PC-9 (cell line): ENCODE data around the gene NXNL1. TPM values are rescaled to one million over a fixed set of nuclear protein-coding genes. Genes with fewer than 3 reads are reported as not detected.

Experiments used
- BruUV-seq: library from RNA; stranded (reverse); fragments of 400-500 nt; replicated peaks from 2 replicates; lab custom pipeline; 2021; lab: Mats Ljungman, UMichigan
- CTCF ChIA-PET: fragments of 300-600 bp; sonication (Branson Sonifier 250); formaldehyde crosslinking; loops from one replicate; lab custom pipeline; 2022; ENCODE audit warnings: antibody characterized with exemption; lab: Charles Lee
- POLR2A ChIA-PET: fragments of 300-600 bp; sonication (Branson Sonifier 250); formaldehyde crosslinking; loops from one replicate; lab custom pipeline; 2022; ENCODE audit warnings: antibody characterized with exemption; ENCODE audit not compliant: unreplicated experiment; lab: Charles Lee
- DNase-seq, 2 experiments: peaks; one replicate each; pipeline versions ENCODE4 v3.0.0 to v3.0.0-alpha.2; 2015 to 2022; ENCODE audit warnings: mixed read lengths in 1 of 2
- H2AFZ ChIP-seq: fragments of 200-600 bp; sonication (generic); 2 replicates; pipeline ENCODE4 v1.8.1; 2017; ENCODE audit warnings: antibody characterized with exemption
- H3F3A ChIP-seq: fragments of 200-600 bp; sonication (generic); 2 replicates; pipeline ENCODE4 v1.8.1; 2017; ENCODE audit warnings: antibody characterized with exemption, mild to moderate bottlenecking, low read depth; ENCODE audit not compliant: insufficient read depth
- H3K27ac ChIP-seq: fragments of 200-600 bp; sonication (generic); 2 replicates; pipeline ENCODE4 v1.6.1; 2016; ENCODE audit warnings: mixed run types
- H3K27me3 ChIP-seq: fragments of 200-600 bp; sonication (generic); 2 replicates; pipeline ENCODE4 v1.6.1; 2016; ENCODE audit warnings: low read depth, mixed run types; ENCODE audit not compliant: insufficient read depth
- H3K36me3 ChIP-seq: fragments of 200-600 bp; sonication (generic); 2 replicates; pipeline ENCODE4 v1.6.1; 2016; ENCODE audit warnings: low read depth, mixed run types
- H3K4me1 ChIP-seq: fragments of 200-600 bp; sonication (generic); replicated peaks from 2 replicates; pipeline ENCODE4 v1.6.1; 2016; ENCODE audit warnings: mixed run types; ENCODE audit not compliant: insufficient read depth
- H3K4me2 ChIP-seq: fragments of 200-600 bp; sonication (generic); 2 replicates; pipeline ENCODE4 v1.6.1; 2017; ENCODE audit warnings: mixed run types
- H3K4me3 ChIP-seq: fragments of 200-600 bp; sonication (generic); 2 replicates; pipeline ENCODE4 v1.6.1; 2016; ENCODE audit warnings: mixed run types
- H3K79me2 ChIP-seq: fragments of 200-600 bp; sonication (generic); 2 replicates; pipeline ENCODE4 v1.6.1; 2017; ENCODE audit warnings: low read depth, mixed run types
- H3K9me2 ChIP-seq: fragments of 200-600 bp; sonication (generic); 2 replicates; pipeline ENCODE4 v1.8.1; 2017; ENCODE audit warnings: mild to moderate bottlenecking; ENCODE audit not compliant: insufficient read depth
- H3K9me3 ChIP-seq: fragments of 200-600 bp; sonication (generic); 2 replicates; pipeline ENCODE4 v1.8.1; 2016; ENCODE audit warnings: low read depth; ENCODE audit not compliant: insufficient read depth
- H4K20me1 ChIP-seq: fragments of 200-600 bp; sonication (generic); 2 replicates; pipeline ENCODE4 v1.8.1; 2017; ENCODE audit not compliant: insufficient read depth
- CTCF ChIP-seq: fragments of 200-600 bp; sonication (generic); conservative IDR thresholded peaks from 2 replicates; pipeline ENCODE4 v1.6.1; 2017; ENCODE audit warnings: mixed run types, antibody characterized with exemption, mild to moderate bottlenecking, moderate library complexity
- EZH2 ChIP-seq: fragments of 200-600 bp; sonication (generic); IDR thresholded peaks from 2 replicates; pipeline ENCODE4 v1.8.0; 2017; ENCODE audit warnings: antibody characterized with exemption, low read depth
- intact Hi-C: fragments of 100-400 bp; cut with micrococcal nuclease; formaldehyde crosslinking; loops from one replicate; pipeline ENCODE4 v1.10.0; 2022; ENCODE audit not compliant: unreplicated experiment
- total RNA-seq: library from RNA; stranded (reverse); gene quantifications from 2 replicates; pipeline ENCODE4 v1.2.3, GENCODE V29; 2021

Gene NXNL1
- total RNA-seq, 1 experiment from 2014 or later, result not detected

GRCh38 chr19:17503240-17503639 is 42.5 kb upstream of the NXNL1 start:
- Histone ChIP-seq H3K4me3 (no peak overlapping the region), H4K20me1 (peaks cover 44% of the 10 kb centered on the region), H3K4me1 (peaks cover 7% of the 10 kb centered on the region), H3K27ac (no peak overlapping the region), H3F3A (peaks cover 44% of the 10 kb centered on the region), H3K4me2 (no peak overlapping the region), H3K9me3 (no peaks in the 10 kb centered on the region), H3K36me3 (peaks cover 3% of the 10 kb centered on the region; the same call in 1 of the 2 replicates), H3K79me2 (peaks cover 46% of the 10 kb centered on the region), H3K27me3 (no peaks in the 10 kb centered on the region), H3K9me2 (no peaks in the 10 kb centered on the region), H2AFZ (no peak overlapping the region)
- BruUV-seq, result no TSS peak
- CTCF ChIA-PET, result no interaction called here
- TF ChIP-seq CTCF, result no peak
- TF ChIP-seq EZH2, result no peak
- DNase-seq, result no peak
- intact Hi-C loops, result no loop called here
- POLR2A ChIA-PET, result no interaction called here

- no peak overlapping the region for H3K4me3 ChIP-seq
- no peak overlapping the region for H3K4me2 ChIP-seq
- H3K27me3 ChIP-seq, result no peaks in the 10 kb centered on the region
- no TSS peak for BruUV-seq
- H2AFZ ChIP-seq, result no peak overlapping the region
- no peak overlapping the region for H3K27ac ChIP-seq
- DNase-seq, result no peak
- CTCF ChIA-PET, result no interaction called here
- no peaks in the 10 kb centered on the region for H3K9me2 ChIP-seq
- no peaks in the 10 kb centered on the region for H3K4me1 ChIP-seq
- peaks cover 33% of the 10 kb centered on the region for H3K79me2 ChIP-seq
- H3K36me3 ChIP-seq, result no peaks in the 10 kb centered on the region; the same call in 1 of the 2 replicates
- no peaks in the 10 kb centered on the region for H3K9me3 ChIP-seq
- intact Hi-C loops, result no loop called here
- POLR2A ChIA-PET, result interaction anchor here (0.6 to 0.7 kb wide), 2 partner anchors 13 to 266 kb away, joined by 4 to 8 read pairs; no protein-coding TSS in a partner anchor
- TF ChIP-seq CTCF, result no peak
- TF ChIP-seq EZH2, result no peak
- H4K20me1 ChIP-seq, result peaks cover 65% of the 10 kb centered on the region
- peaks cover 54% of the 10 kb centered on the region for H3F3A ChIP-seq
Measured at GRCh38 chr19:17500447-17501198, 39.9 kb upstream of the NXNL1 start.

GRCh38 chr19:17499648-17500446 is 39.1 kb upstream of the NXNL1 start:
- no peak overlapping the region for H3K4me3 ChIP-seq
- no peak overlapping the region for H2AFZ ChIP-seq
- no peaks in the 10 kb centered on the region for H3K9me2 ChIP-seq
- peaks cover 69% of the 10 kb centered on the region for H4K20me1 ChIP-seq
- BruUV-seq, result no TSS peak
- POLR2A ChIA-PET, result interaction anchor here (0.7 kb wide), 1 partner anchor 267 kb away, joined by 8 read pairs; no protein-coding TSS in a partner anchor
- H3K36me3 ChIP-seq, result no peaks in the 10 kb centered on the region; the same call in 1 of the 2 replicates
- no peaks in the 10 kb centered on the region for H3K4me1 ChIP-seq
- DNase-seq, result no peak
- intact Hi-C loops, result no loop called here
- H3K4me2 ChIP-seq, result no peak overlapping the region
- CTCF ChIA-PET, result no interaction called here
- no peak overlapping the region for H3K27ac ChIP-seq
- no peaks in the 10 kb centered on the region for H3K27me3 ChIP-seq
- TF ChIP-seq CTCF (no peak), EZH2 (no peak)
- peaks cover 61% of the 10 kb centered on the region for H3F3A ChIP-seq
- no peaks in the 10 kb centered on the region for H3K9me3 ChIP-seq
- peaks cover 25% of the 10 kb centered on the region for H3K79me2 ChIP-seq
